ENCODE data around the gene AGPAT3. TPM values are rescaled to one million over a fixed set of nuclear protein-coding genes. Genes with fewer than 3 reads are reported as not detected.
A peak's percentile ranks its signal among the peaks of the same experiment; 100 is the strongest.

Gene AGPAT3
- total RNA-seq, 1 donor from 2014 or later = 33.9 TPM

- no peak for DNase-seq (ENCODE audit: low spot score)
Measured at GRCh38 chr21:43954042-43954441, 89.0 kb downstream of the AGPAT3 start.

- DNase-seq (ENCODE audit: low spot score) = no peak
Measured at GRCh38 chr21:43954896-43955295, 89.9 kb downstream of the AGPAT3 start.

DNA sequence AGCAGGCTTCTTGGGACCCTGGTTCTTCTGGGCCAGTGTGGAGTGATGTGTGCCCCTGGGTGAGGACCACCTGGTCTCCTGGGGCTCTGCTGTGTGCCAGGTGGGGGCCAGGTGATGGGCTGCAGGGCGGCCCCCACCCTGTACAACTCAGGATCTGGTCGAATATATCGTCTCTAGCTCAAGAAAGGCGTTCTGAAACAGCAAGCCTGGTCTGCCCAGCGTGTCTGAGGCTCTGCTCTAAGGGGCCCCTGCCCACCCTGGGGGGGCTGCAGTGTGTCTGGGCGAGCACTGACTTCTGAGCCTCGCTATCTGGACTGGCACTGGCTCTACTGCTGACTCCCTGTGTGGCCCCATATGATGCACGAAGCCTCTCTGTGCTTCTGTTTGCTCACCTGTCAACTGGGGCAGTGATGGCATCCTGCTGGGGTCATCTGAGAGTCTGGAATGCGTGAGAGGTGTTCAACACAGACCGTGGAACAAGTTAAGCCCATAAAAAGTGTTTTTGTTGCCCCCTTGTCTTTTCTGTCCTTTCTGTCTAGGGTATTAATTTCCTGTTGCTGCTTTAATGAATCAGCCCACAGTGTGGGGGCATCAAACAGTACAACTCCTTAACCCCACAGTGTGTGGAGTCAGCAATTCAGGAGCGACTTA lies 91.1 kb downstream of the AGPAT3 start:
- DNase-seq (ENCODE audit: low spot score) = no peak

DNA sequence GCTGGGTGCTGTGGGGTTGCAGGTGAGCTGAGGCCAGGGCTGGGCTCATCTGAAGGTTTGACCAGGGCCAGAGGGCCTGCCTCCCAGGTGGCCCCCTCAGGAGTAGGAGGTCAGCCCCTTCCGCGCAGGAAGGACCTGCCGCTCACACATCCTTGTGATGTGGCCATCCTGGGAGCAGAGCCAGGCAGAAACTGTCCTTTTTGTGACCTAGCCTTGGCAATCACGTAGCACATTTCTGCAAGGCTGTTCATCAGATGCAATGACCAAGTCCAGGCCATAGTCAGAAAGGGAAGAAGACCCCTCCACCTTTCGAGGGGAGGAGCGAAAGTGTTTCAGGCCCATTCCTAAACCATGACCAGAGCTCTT lies 91.6 kb downstream of the AGPAT3 start:
- DNase-seq (ENCODE audit: low spot score) = no peak

DNA sequence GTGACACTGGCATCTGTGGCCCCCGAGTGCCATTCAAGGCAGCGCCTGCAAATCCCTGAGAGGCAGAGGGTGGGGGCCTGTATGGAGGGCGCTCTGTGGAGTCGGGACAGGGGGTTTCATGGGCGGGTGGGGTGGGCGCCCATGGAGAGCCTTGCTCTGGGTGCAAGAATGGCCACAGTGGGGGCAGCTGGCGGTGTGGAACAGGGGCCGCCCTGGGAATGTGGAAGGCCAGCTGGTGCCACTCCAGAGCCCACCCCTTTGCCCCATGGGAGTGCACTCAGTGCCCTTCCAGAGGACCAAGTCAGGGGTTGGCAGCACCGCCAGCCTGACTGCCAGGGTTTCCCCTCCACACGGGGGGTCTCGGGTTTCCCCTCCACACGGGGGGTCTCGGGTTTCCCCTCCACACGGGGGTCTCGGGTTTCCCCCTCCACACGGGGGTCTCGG lies 92.1 kb downstream of the AGPAT3 start:
- DNase-seq (ENCODE audit: low spot score) = no peak

- no peak for DNase-seq (ENCODE audit: low spot score)
Measured at GRCh38 chr21:43957611-43958362, 92.8 kb downstream of the AGPAT3 start.

- DNase-seq (ENCODE audit: low spot score) = no peak
Measured at GRCh38 chr21:43958364-43959158, 93.5 kb downstream of the AGPAT3 start.

DNA sequence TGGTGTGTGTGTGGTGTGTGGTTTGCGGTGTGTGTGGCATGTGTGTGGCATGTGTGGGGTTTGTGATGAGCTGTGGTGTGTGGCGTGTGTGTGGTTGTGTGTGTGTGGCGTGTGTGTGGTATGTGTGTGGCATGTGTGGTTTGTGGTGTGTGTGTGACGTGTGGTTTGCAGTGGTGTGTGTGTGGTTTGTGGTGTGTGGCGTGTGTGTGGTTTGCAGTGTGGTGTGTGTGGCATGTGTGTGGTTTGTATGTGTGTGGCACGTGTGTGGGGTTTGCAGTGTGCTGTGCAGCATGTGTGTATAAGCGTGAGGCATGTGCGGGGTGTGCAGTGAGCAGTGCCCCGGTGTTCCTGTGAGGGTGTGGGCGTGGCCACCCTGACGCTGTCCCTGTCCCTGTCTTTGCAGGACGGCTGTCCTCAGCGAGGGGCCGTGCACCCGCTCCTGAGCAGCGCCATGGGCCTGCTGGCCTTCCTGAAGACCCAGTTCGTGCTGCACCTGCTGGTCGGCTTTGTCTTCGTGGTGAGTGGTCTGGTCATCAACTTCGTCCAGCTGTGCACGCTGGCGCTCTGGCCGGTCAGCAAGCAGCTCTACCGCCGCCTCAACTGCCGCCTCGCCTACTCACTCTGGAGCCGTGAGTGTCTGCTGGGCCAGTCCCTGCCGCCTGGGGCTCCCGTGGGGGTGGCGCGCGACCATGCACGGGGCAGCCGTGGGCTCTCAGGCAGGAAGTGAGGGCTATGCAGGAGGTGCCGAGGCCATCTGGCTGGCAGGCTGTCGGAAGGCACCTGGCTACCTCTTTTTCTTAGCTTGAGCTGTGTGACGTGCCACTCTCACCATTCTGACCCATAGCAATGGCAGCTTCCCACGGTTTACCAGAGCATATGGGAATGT lies 94.5 kb downstream of the AGPAT3 start:
- no peak for DNase-seq (ENCODE audit: low spot score)

DNA sequence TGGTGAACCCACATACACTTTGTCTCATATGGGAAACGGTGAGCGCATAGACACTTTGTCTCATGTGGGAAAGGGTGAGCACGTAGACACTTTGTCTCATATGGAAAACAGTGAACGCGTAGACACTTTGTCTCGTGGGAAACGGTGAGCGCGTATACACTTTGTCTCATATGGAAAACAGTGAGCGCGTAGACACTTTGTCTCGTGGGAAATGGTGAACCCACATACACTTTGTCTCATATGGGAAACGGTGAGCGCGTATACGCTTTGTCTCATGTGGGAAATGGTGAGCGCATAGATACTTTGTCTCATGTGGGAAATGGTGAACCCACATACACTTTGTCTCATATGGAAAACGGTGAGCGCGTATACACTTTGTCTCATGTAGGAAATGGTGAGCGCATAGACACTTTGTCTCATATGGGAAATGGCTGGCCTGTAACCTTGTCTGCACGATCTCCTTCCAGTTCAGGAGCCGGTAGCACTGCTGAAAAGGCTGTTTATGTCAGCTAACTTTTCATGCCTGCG lies 96.4 kb downstream of the AGPAT3 start:
- DNase-seq (ENCODE audit: low spot score) = no peak

- peak; percentile 42 for DNase-seq (ENCODE audit: low spot score)
Measured at GRCh38 chr21:43965911-43966585, 101.0 kb downstream of the AGPAT3 start.

DNA sequence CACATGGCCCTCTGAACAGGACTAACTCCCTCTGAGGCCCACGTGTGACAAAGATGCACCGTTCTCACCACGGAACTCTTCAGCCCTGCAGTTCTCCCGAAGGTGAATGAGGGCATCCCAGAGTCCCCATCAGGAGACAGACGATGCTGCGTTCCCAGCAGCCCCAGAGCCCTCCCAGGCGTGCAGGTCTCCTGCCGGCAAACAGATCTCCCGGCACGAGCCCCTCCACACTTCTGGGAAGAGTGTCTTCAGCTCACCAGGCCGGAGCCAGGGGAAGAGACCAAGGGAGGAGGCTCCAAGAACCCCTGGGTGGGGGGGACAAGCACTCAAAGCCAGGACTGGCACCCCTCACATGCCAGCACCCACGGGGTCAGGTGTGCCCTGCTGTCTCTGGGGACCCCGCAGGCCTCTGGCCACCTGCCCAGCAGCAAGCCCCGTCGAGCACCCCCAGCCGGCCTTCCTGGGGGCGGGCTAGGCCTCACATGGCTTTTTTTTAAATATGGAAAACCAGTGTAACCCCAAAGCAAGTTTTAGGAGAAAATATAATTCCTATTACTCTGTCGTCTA lies 102.0 kb downstream of the AGPAT3 start:
- no peak for DNase-seq (ENCODE audit: low spot score)

GRCh38 chr21:43967981-43968380 lies 103.0 kb downstream of the AGPAT3 start:
- no peak for DNase-seq (ENCODE audit: low spot score)

DNA sequence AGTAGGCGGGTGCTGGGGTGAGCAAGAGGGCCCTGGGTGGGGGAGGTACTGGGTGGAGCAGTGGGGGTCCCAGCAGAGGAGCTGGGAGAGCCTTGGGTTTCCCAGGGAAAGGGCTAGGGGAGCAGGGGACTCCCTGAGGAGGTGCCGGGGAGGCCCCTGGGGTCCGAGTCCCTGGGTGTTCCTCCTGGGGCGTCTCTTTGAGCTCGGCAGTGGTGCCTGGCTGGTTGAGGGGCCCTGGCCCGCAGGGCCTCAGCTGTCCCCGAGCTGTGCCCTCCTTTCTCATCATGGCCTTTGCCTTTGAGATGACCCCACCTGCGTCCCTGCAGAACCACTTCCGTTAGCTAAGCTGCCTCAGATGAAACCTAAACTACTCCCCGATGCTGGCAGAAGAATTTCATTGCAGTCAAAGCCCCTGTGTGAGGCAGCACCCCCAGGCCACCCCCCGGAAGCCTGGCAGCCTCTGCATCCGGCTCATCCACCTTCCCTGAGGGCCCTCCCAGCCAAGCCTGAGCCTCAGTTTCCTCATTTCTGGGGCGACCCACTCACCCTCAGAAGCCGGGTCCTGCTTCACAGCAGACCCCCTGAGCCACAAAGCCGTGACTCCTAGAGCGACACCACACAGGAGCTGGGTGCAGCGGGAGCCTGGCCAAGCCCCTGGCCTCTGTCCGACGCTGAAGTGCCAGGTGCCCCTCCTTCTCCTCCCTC lies 103.5 kb downstream of the AGPAT3 start:
- DNase-seq (ENCODE audit: low spot score) = no peak

DNA sequence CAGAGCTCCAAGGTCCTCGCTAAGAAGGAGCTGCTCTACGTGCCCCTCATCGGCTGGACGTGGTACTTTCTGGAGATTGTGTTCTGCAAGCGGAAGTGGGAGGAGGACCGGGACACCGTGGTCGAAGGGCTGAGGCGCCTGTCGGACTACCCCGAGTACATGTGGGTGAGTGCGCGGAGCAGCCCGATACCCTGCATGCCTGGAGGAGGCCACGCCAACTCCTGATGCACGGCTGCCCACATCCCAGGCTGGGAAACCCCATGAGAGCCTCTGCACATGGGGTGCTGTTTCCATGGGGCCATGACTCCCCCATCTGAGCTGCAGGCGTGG lies 104.1 kb downstream of the AGPAT3 start:
- DNase-seq (ENCODE audit: low spot score) = no peak

- DNase-seq (ENCODE audit: low spot score) = no peak
Measured at GRCh38 chr21:43970551-43970950, 105.5 kb downstream of the AGPAT3 start.

- DNase-seq (ENCODE audit: low spot score) = no peak
Measured at GRCh38 chr21:43971201-43971991, 106.4 kb downstream of the AGPAT3 start.

GRCh38 chr21:43971992-43972255 lies 106.9 kb downstream of the AGPAT3 start:
- no peak for DNase-seq (ENCODE audit: low spot score)

DNA sequence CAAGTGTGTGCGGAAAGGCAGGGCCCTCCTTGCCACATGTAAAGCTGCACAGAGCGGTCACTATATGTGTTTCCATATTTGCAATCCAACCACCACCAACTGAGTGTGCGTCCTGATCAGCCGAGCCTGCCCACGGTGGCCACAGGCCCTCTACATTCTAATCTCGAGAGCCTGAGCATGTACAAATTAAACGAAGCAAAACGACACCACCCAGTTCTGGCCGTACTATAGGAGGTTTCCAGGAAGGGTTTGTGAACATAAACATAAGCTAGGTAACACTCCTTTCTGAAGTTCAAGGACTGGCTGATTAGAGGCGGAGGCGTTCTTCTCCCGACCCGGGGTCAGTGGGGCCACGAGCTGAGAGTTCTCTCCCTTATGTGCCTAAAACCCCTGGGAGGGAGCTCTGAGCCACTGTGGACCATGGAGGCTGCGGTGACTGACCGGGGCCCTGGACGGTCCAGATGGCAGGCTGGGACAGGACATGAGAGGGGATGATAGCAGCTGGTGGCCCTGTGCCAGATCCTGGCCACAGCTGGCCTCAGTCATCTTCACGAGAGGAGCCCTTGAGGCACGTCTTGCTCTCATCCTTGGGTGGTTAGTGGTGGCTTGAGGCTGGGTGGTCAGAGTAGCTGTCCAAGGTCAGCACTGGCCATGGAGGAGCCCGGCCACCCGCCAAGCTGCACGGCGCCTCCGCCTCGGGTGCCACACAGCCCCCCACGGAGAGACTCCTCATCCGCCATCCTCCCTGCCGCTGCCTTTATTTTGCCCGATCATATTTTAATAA lies 108.0 kb downstream of the AGPAT3 start:
- DNase-seq (ENCODE audit: low spot score) = no peak

GRCh38 chr21:43973634-43973955 lies 108.6 kb downstream of the AGPAT3 start:
- DNase-seq (ENCODE audit: low spot score) = no peak
